OCI-LY3 (cell line): Measurements from ENCODE around the gene IQGAP1.

Source experiments
- H2AFZ ChIP-seq: fragments of 200-600, 300-600 bp; shearing (Covaris generic); 2 replicates; pipeline ENCODE4 v1.6.0; 2014; ENCODE audit warnings: antibody characterized with exemption, low read depth, low read length
- H3K27ac ChIP-seq: fragments of 200-600, 300-600 bp; sonication (generic); 2 replicates; pipeline ENCODE4 v1.5.1; 2014; ENCODE audit warnings: mild to moderate bottlenecking, low read length, moderate library complexity, mixed read lengths
- H3K27me3 ChIP-seq: fragments of 200-600, 300-600 bp; sonication (generic); 2 replicates; pipeline ENCODE4 v1.6.1; 2014; ENCODE audit warnings: low read depth, low read length, mixed read lengths
- H3K36me3 ChIP-seq: fragments of 200-600, 300-600 bp; sonication (generic); replicated peaks from 2 replicates; pipeline ENCODE3; 2014; ENCODE audit warnings: low read depth, low read length, mixed read lengths
- H3K4me1 ChIP-seq: fragments of 300-600, 200-600 bp; sonication (generic); 2 replicates; pipeline ENCODE4 v1.6.1; 2014; ENCODE audit warnings: low read length, mixed read lengths
- H3K4me2 ChIP-seq: fragments of 200-600, 300-600 bp; sonication (generic); 2 replicates; pipeline ENCODE4 v1.6.1; 2014; ENCODE audit warnings: low read length, mixed read lengths
- H3K4me3 ChIP-seq: fragments of 300-600, 200-600 bp; sonication (generic); 2 replicates; pipeline ENCODE4 v1.5.1; 2014; ENCODE audit warnings: antibody characterized with exemption, mild to moderate bottlenecking, low read length, moderate library complexity
- H3K79me2 ChIP-seq: fragments of 300-600, 200-600 bp; shearing (Covaris generic); 2 replicates; pipeline ENCODE4 v1.6.1; 2014; ENCODE audit warnings: mild to moderate bottlenecking, low read length, mixed read lengths
- H3K9ac ChIP-seq: fragments of 300-600, 200-600 bp; shearing (Covaris generic); 2 replicates; pipeline ENCODE4 v1.6.0; 2014; ENCODE audit warnings: mild to moderate bottlenecking, low read length, moderate library complexity
- H3K9me3 ChIP-seq: fragments of 200-600, 300-600 bp; shearing (Covaris generic); 2 replicates; pipeline ENCODE4 v1.6.1; 2014; ENCODE audit warnings: low read length, mixed read lengths; ENCODE audit not compliant: insufficient read depth
- H4K20me1 ChIP-seq: fragments of 200-600, 300-600 bp; sonication (generic); 2 replicates; pipeline ENCODE4 v1.6.1; 2016; ENCODE audit warnings: low read length, mixed read lengths; ENCODE audit not compliant: insufficient read depth
- EZH2phosphoT487 ChIP-seq: fragments of 200-600 bp; shearing (Covaris generic); IDR thresholded peaks from 2 replicates; pipeline ENCODE4 v1.6.1; 2018; ENCODE audit warnings: antibody characterized with exemption, mixed run types, low read depth
- TF ChIP-seq, protein P1 (sequence below): fragments of 200-600, 300-600 bp; sonication (generic); IDR thresholded peaks from 2 replicates; pipeline ENCODE4 v1.5.1; 2014; ENCODE audit warnings: antibody characterized with exemption, low read length, low read depth

IQGAP1 gene

GRCh38 chr15:90362936-90363212, 25.2 kb upstream of the IQGAP1 start:
- no peaks in the 10 kb centered on the region for H3K79me2 ChIP-seq
- no peak overlapping the region for H2AFZ ChIP-seq
- H3K4me1 ChIP-seq, result peaks cover 9% of the 10 kb centered on the region
- H3K27me3 ChIP-seq, result no peaks in the 10 kb centered on the region
- no peaks in the 10 kb centered on the region for H3K36me3 ChIP-seq
- H3K4me3 ChIP-seq, result no peak overlapping the region
- no peak overlapping the region for H3K27ac ChIP-seq
- H3K9ac ChIP-seq, result no peak overlapping the region
- no peak overlapping the region for H3K4me2 ChIP-seq
- TF ChIP-seq, protein P1, sequence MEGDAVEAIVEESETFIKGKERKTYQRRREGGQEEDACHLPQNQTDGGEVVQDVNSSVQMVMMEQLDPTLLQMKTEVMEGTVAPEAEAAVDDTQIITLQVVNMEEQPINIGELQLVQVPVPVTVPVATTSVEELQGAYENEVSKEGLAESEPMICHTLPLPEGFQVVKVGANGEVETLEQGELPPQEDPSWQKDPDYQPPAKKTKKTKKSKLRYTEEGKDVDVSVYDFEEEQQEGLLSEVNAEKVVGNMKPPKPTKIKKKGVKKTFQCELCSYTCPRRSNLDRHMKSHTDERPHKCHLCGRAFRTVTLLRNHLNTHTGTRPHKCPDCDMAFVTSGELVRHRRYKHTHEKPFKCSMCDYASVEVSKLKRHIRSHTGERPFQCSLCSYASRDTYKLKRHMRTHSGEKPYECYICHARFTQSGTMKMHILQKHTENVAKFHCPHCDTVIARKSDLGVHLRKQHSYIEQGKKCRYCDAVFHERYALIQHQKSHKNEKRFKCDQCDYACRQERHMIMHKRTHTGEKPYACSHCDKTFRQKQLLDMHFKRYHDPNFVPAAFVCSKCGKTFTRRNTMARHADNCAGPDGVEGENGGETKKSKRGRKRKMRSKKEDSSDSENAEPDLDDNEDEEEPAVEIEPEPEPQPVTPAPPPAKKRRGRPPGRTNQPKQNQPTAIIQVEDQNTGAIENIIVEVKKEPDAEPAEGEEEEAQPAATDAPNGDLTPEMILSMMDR, result no peak
- TF ChIP-seq EZH2phosphoT487, result no peak
- no peaks in the 10 kb centered on the region for H3K9me3 ChIP-seq
- no peaks in the 10 kb centered on the region for H4K20me1 ChIP-seq

DNA sequence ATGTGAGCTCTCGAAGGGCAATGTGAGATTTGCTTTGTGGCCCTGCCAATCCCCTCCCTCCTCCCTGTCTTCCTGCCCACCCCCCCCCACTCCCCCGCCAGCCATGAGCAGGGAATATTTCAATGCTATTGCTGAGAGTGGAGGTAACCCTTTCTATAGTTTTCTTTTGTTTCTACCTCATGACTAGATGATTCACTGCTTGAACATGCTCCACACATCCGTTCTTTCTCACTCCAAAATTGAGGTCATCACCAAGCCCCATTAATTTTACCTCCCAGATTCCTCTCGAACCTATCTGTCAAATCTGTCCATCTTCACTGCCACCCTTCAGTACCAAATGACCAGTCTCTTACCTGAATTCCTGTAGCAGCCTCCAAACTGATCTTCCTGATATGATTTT, 23.8 kb upstream of the IQGAP1 start:
- no peaks in the 10 kb centered on the region for H3K79me2 ChIP-seq
- H3K4me3 ChIP-seq, result no peak overlapping the region
- H3K9me3 ChIP-seq, result no peaks in the 10 kb centered on the region
- no peak for TF ChIP-seq EZH2phosphoT487
- TF ChIP-seq, protein P1, result no peak
- H4K20me1 ChIP-seq, result no peaks in the 10 kb centered on the region
- no peak overlapping the region for H2AFZ ChIP-seq
- no peaks in the 10 kb centered on the region for H3K36me3 ChIP-seq
- H3K4me1 ChIP-seq, result peaks cover 9% of the 10 kb centered on the region
- no peak overlapping the region for H3K9ac ChIP-seq
- no peak overlapping the region for H3K4me2 ChIP-seq
- no peaks in the 10 kb centered on the region for H3K27me3 ChIP-seq
- no peak overlapping the region for H3K27ac ChIP-seq

- H3K27ac ChIP-seq, result no peak overlapping the region
- H3K4me1 ChIP-seq, result peaks cover 9% of the 10 kb centered on the region
- no peaks in the 10 kb centered on the region for H4K20me1 ChIP-seq
- no peak overlapping the region for H2AFZ ChIP-seq
- H3K4me2 ChIP-seq, result no peak overlapping the region
- no peaks in the 10 kb centered on the region for H3K36me3 ChIP-seq
- H3K9me3 ChIP-seq, result no peaks in the 10 kb centered on the region
- no peak overlapping the region for H3K4me3 ChIP-seq
- H3K79me2 ChIP-seq, result no peaks in the 10 kb centered on the region
- no peak overlapping the region for H3K9ac ChIP-seq
- no peak for TF ChIP-seq EZH2phosphoT487
- TF ChIP-seq, protein P1, result no peak
- H3K27me3 ChIP-seq, result no peaks in the 10 kb centered on the region
Observed at GRCh38 chr15:90365414-90366055, 22.5 kb upstream of the IQGAP1 start.

GRCh38 chr15:90367576-90367975, 20.5 kb upstream of the IQGAP1 start:
- no peak overlapping the region for H3K4me3 ChIP-seq
- TF ChIP-seq, protein P1, result no peak
- no peak for TF ChIP-seq EZH2phosphoT487
- no peak overlapping the region for H3K4me2 ChIP-seq
- H3K36me3 ChIP-seq, result no peaks in the 10 kb centered on the region
- no peaks in the 10 kb centered on the region for H4K20me1 ChIP-seq
- H3K79me2 ChIP-seq, result no peaks in the 10 kb centered on the region
- no peak overlapping the region for H2AFZ ChIP-seq
- no peak overlapping the region for H3K9ac ChIP-seq
- no peaks in the 10 kb centered on the region for H3K27me3 ChIP-seq
- H3K4me1 ChIP-seq, result no peaks in the 10 kb centered on the region
- no peak overlapping the region for H3K27ac ChIP-seq
- H3K9me3 ChIP-seq, result no peaks in the 10 kb centered on the region
